ENCODE data around the gene RREB1. TPM values are rescaled to one million over a fixed set of nuclear protein-coding genes. Genes with fewer than 3 reads are reported as not detected.

RREB1 gene
- total RNA-seq, 1 donor from 2014 or later: 16.6 TPM

GRCh38 chr6:7215798-7216231, 108.1 kb downstream of the RREB1 start:
- FAIRE-seq: no peak
- DNase-seq (ENCODE audit: low read depth): no peak

GRCh38 chr6:7216941-7217621, 109.3 kb downstream of the RREB1 start:
- Histone ChIP-seq H3K4me3 (ENCODE audit: low read depth, low read length) (no peak overlapping the region), H3K27me3 (ENCODE audit: control insufficient read depth, insufficient read depth, low read length) (no peaks in the 10 kb centered on the region), H3K36me3 (ENCODE audit: control insufficient read depth, insufficient read depth, low read length) (peaks cover 21% of the 10 kb centered on the region)
- TF ChIP-seq CTCF (IDR thresholded peaks at IDR 0.05; ENCODE audit: insufficient read depth, low read length, severe bottlenecking): no peak
- DNase-seq (ENCODE audit: low read depth): peak; percentile 85
- FAIRE-seq: no peak

More at GRCh38 chr6:7215798-7216231, 108.1 kb downstream of the RREB1 start:
- TF ChIP-seq CTCF (IDR thresholded peaks at IDR 0.05; ENCODE audit: insufficient read depth, low read length, severe bottlenecking): no peak
- Histone ChIP-seq H3K36me3 (ENCODE audit: control insufficient read depth, insufficient read depth, low read length) (peaks cover 28% of the 10 kb centered on the region), H3K4me3 (ENCODE audit: low read depth, low read length) (no peak overlapping the region), H3K27me3 (ENCODE audit: control insufficient read depth, insufficient read depth, low read length) (no peaks in the 10 kb centered on the region)

GRCh38 chr6:7218406-7218988, 110.7 kb downstream of the RREB1 start:
- FAIRE-seq (no peak), DNase-seq (ENCODE audit: low read depth) (no peak)
- no peak for TF ChIP-seq CTCF (IDR thresholded peaks at IDR 0.05; ENCODE audit: insufficient read depth, low read length, severe bottlenecking)
- Histone ChIP-seq H3K36me3 (ENCODE audit: control insufficient read depth, insufficient read depth, low read length) (peaks cover 21% of the 10 kb centered on the region), H3K27me3 (ENCODE audit: control insufficient read depth, insufficient read depth, low read length) (no peaks in the 10 kb centered on the region), H3K4me3 (ENCODE audit: low read depth, low read length) (no peak overlapping the region)

- Histone ChIP-seq H3K36me3 (ENCODE audit: control insufficient read depth, insufficient read depth, low read length) (peaks cover 17% of the 10 kb centered on the region), H3K27me3 (ENCODE audit: control insufficient read depth, insufficient read depth, low read length) (no peaks in the 10 kb centered on the region), H3K4me3 (ENCODE audit: low read depth, low read length) (no peak overlapping the region)
- DNase-seq (ENCODE audit: low read depth): no peak
- no peak for TF ChIP-seq CTCF (IDR thresholded peaks at IDR 0.05; ENCODE audit: insufficient read depth, low read length, severe bottlenecking)
- no peak for FAIRE-seq
Measured at GRCh38 chr6:7219310-7219709, 111.5 kb downstream of the RREB1 start.

GRCh38 chr6:7222197-7222596, 114.4 kb downstream of the RREB1 start:
- Histone ChIP-seq H3K4me3 (ENCODE audit: low read depth, low read length) (no peak overlapping the region), H3K36me3 (ENCODE audit: control insufficient read depth, insufficient read depth, low read length) (peaks cover 28% of the 10 kb centered on the region), H3K27me3 (ENCODE audit: control insufficient read depth, insufficient read depth, low read length) (no peaks in the 10 kb centered on the region)
- no peak for TF ChIP-seq CTCF (IDR thresholded peaks at IDR 0.05; ENCODE audit: insufficient read depth, low read length, severe bottlenecking)
- FAIRE-seq (no peak), DNase-seq (ENCODE audit: low read depth) (no peak)

Measured in bronchial epithelial cell (primary cell).